Measurements from ENCODE around the gene KIAA0753.

KIAA0753 gene

GRCh38 chr17:6639586-6640535 lies 650 bp downstream of the KIAA0753 start:
- no peak for DNase-seq

GRCh38 chr17:6639014-6639585 lies 1.4 kb downstream of the KIAA0753 start:
- DNase-seq, result no peak

GRCh38 chr17:6638046-6638908 lies 2.2 kb downstream of the KIAA0753 start:
- no peak for DNase-seq

GRCh38 chr17:6637458-6637840 lies 3.1 kb downstream of the KIAA0753 start:
- DNase-seq, result no peak

GRCh38 chr17:6636616-6637457 lies 3.7 kb downstream of the KIAA0753 start:
- no peak for DNase-seq

GRCh38 chr17:6636105-6636504 lies 4.4 kb downstream of the KIAA0753 start:
- no peak for DNase-seq

- DNase-seq, result no peak
Measured at GRCh38 chr17:6633263-6633662, 7.2 kb downstream of the KIAA0753 start.

GRCh38 chr17:6632530-6632929 lies 8.0 kb downstream of the KIAA0753 start:
- no peak for DNase-seq

GRCh38 chr17:6630390-6630789 lies 10.1 kb downstream of the KIAA0753 start:
- no peak for DNase-seq

- no peak for DNase-seq
Measured at GRCh38 chr17:6627019-6627418, 13.5 kb downstream of the KIAA0753 start.

- no peak for DNase-seq
Measured at GRCh38 chr17:6626616-6627015, 13.9 kb downstream of the KIAA0753 start.

GRCh38 chr17:6623941-6624340 lies 16.6 kb downstream of the KIAA0753 start:
- DNase-seq, result no peak

- DNase-seq, result no peak
Measured at GRCh38 chr17:6611231-6611630, 29.3 kb downstream of the KIAA0753 start.

GRCh38 chr17:6610011-6610410 lies 30.5 kb downstream of the KIAA0753 start:
- no peak for DNase-seq

- no peak for DNase-seq
Measured at GRCh38 chr17:6608321-6608720, 32.2 kb downstream of the KIAA0753 start.

GRCh38 chr17:6605142-6605541 lies 35.4 kb downstream of the KIAA0753 start:
- no peak for DNase-seq

- DNase-seq, result no peak
Measured at GRCh38 chr17:6603744-6604325, 36.7 kb downstream of the KIAA0753 start.

- no peak for DNase-seq
Measured at GRCh38 chr17:6602141-6602540, 38.4 kb downstream of the KIAA0753 start.

GRCh38 chr17:6599364-6599763 lies 41.1 kb downstream of the KIAA0753 start:
- DNase-seq, result no peak

GRCh38 chr17:6597727-6598126 lies 42.8 kb downstream of the KIAA0753 start:
- DNase-seq, result no peak

GRCh38 chr17:6596941-6597340 lies 43.6 kb downstream of the KIAA0753 start:
- no peak for DNase-seq

GRCh38 chr17:6596511-6596910 lies 44.0 kb downstream of the KIAA0753 start:
- no peak for DNase-seq
